Stimulated activated CD8-positive, alpha-beta memory T cell treated with anti-CD3 and anti-CD28 coated beads, Interleukin-2, amount 100 ng/mL, for 1 hour (primary cell): ENCODE measurements around the gene RAB11FIP5.
"Not testable (repeated sequence)": the region's sequence is repeated elsewhere in the genome, so short reads cannot be mapped to it uniquely, and the experiment has no call there.

Experiments used
- DNase-seq, 2 donors: peaks; one replicate each; pipeline ENCODE4 v3.0.0-alpha.2; 2020; ENCODE audit warnings: low read depth in 2 of 2

The RAB11FIP5 gene

GRCh38 chr2:73069855-73070642, 42.7 kb downstream of the RAB11FIP5 start:
- DNase-seq: no peak

- DNase-seq: no peak
Measured at GRCh38 chr2:73069041-73069854, 43.5 kb downstream of the RAB11FIP5 start.

- DNase-seq: no peak
Measured at GRCh38 chr2:73068147-73068546, 44.6 kb downstream of the RAB11FIP5 start.

GRCh38 chr2:73067043-73067442, 45.7 kb downstream of the RAB11FIP5 start:
- DNase-seq: no peak

- DNase-seq: not testable (repeated sequence)
Measured at GRCh38 chr2:73065070-73065469, 47.7 kb downstream of the RAB11FIP5 start.

- no peak for DNase-seq
Measured at GRCh38 chr2:73063909-73064875, 48.6 kb downstream of the RAB11FIP5 start.

GRCh38 chr2:73063472-73063871, 49.3 kb downstream of the RAB11FIP5 start:
- no peak for DNase-seq

GRCh38 chr2:73059106-73059505, 53.6 kb downstream of the RAB11FIP5 start:
- DNase-seq: no peak

- no peak for DNase-seq
Measured at GRCh38 chr2:73054980-73055379, 57.8 kb downstream of the RAB11FIP5 start.

- no peak for DNase-seq
Measured at GRCh38 chr2:73053316-73054114, 59.2 kb downstream of the RAB11FIP5 start.

- no peak for DNase-seq
Measured at GRCh38 chr2:73050121-73050545, 62.6 kb downstream of the RAB11FIP5 start.

GRCh38 chr2:73043929-73044832, 68.6 kb downstream of the RAB11FIP5 start:
- DNase-seq: no peak

GRCh38 chr2:73043276-73043675, 69.5 kb downstream of the RAB11FIP5 start:
- DNase-seq: no peak

- DNase-seq: no peak
Measured at GRCh38 chr2:73037947-73038585, 74.7 kb downstream of the RAB11FIP5 start.

GRCh38 chr2:73036766-73037165, 76.0 kb downstream of the RAB11FIP5 start:
- no peak for DNase-seq

GRCh38 chr2:73035899-73036711, 76.6 kb downstream of the RAB11FIP5 start:
- no peak for DNase-seq

GRCh38 chr2:73034661-73035375, 77.9 kb downstream of the RAB11FIP5 start:
- no peak for DNase-seq
